GM18873 (cell line): ENCODE results near the gene SCNN1A.

Experiments used
- ATAC-seq: cut with Tn5 transposase; IDR thresholded peaks from one replicate; pipeline ENCODE4 v1.9.1; 2021; ENCODE audit warnings: mild to moderate bottlenecking, moderate library complexity, moderate number of reproducible peaks; ENCODE audit not compliant: unreplicated experiment, low FRiP score

Gene SCNN1A

DNA sequence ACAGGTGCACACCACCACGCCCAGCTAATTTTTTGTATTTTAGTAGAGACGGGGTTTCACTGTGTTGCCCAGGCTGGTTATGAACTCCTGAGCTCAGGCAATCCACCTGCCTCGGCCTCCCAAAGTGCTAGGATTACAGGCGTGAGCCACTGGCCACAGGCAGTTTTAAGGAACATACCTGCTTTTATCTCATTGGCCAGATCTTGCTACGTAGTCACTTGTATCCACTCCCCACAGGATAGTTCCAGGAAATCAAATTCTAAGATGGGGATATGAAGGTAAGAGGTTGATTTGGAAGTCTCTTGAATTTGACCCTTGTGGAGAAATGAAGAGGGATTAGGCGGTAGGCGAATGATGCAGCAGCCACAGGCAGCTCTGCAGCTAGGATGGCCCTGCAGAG, 73.6 kb downstream of the SCNN1A start:
- ATAC-seq = no peak

DNA sequence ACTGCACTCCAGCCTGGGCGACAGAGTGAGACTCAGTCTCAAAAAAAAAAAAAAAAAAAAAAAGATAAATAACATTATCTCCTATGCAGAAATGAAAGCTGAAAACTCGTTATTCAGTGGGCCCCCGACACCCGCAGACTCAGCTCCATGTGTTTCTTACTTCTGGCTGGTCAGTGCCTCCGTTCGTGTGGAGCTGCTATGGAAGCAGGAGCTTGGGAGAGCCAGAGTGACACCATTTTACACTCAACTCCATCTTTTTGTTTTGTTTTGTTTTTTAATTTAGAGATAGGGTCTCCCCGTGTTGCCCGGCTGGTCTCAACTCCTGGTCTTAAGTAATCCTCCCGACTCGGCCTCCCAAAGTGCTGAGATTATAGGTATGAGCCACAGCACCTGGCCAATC, 78.2 kb downstream of the SCNN1A start:
- ATAC-seq = no peak
